H1 (cell line): ENCODE measurements around the gene ARHGAP4. TPM values are rescaled to one million over a fixed set of nuclear protein-coding genes. Genes with fewer than 3 reads are reported as not detected.

Experiments
- CTCF ChIA-PET: fragments of 300-600 bp; sonication (Branson Sonifier 250); formaldehyde crosslinking; loops from one replicate; lab custom pipeline; 2021; ENCODE audit not compliant: partially characterized antibody; lab: Charles Lee
- POLR2A ChIA-PET: fragments of 300-600 bp; sonication (Branson Sonifier 250); formaldehyde crosslinking; loops from one replicate; lab custom pipeline; 2021; ENCODE audit warnings: inconsistent platforms; ENCODE audit not compliant: partially characterized antibody; lab: Charles Lee
- DNase-seq, 2 experiments: peaks; one replicate each; pipeline versions ENCODE4 v3.0.0 to v3.0.0-alpha.2; 2010 to 2022; ENCODE audit warnings: low spot score in 2 of 2, low read depth in 1 of 2, mixed read lengths in 1 of 2
- FAIRE-seq: peaks from 2 replicates; lab custom pipeline; 2011; peaks lifted over from hg19 to GRCh38; lab: Jason Lieb, UNC
- H2AFZ ChIP-seq: 2 replicates; pipeline ENCODE4 v1.8.1; 2012; ENCODE audit warnings: low read length, inconsistent platforms
- H2AK5ac ChIP-seq: 2 replicates; pipeline ENCODE4 v1.6.1; 2013; ENCODE audit warnings: low read depth, low read length
- H2BK120ac ChIP-seq: replicated peaks from 2 replicates; pipeline ENCODE3; 2013; ENCODE audit warnings: low read depth, low read length, inconsistent platforms
- H2BK12ac ChIP-seq: 2 replicates; pipeline ENCODE4 v1.6.1; 2013; ENCODE audit warnings: low read depth, low read length
- H2BK15ac ChIP-seq: 2 replicates; pipeline ENCODE4 v1.6.1; 2013; ENCODE audit warnings: low read length
- H2BK20ac ChIP-seq: 2 replicates; pipeline ENCODE4 v1.6.1; 2013; ENCODE audit warnings: low read length
- H2BK5ac ChIP-seq: 2 replicates; pipeline ENCODE4 v1.6.1; 2013; ENCODE audit warnings: low read depth, low read length
- H3K14ac ChIP-seq: 2 replicates; pipeline ENCODE4 v1.6.1; 2013; ENCODE audit warnings: inconsistent platforms; ENCODE audit not compliant: insufficient read length
- H3K18ac ChIP-seq: 2 replicates; pipeline ENCODE4 v1.6.1; 2013; ENCODE audit warnings: low read length; ENCODE audit errors: extremely low read depth
- H3K23ac ChIP-seq: 2 replicates; pipeline ENCODE4 v1.6.1; 2013; ENCODE audit warnings: inconsistent platforms; ENCODE audit not compliant: insufficient read length
- H3K23me2 ChIP-seq: 2 replicates; pipeline ENCODE4 v1.6.1; 2013; ENCODE audit warnings: low read depth, low read length
- H3K27ac ChIP-seq: 2 replicates; pipeline ENCODE4 v1.6.1; 2011; ENCODE audit warnings: low read depth, low read length, inconsistent platforms
- H3K27me3 ChIP-seq, 4 experiments: replicated peaks in 1 of 4; 1 replicate in 1 of 4; 2 replicates in 3 of 4; pipeline versions ENCODE4 v1.6.1 to v1.8.1; 2011 to 2013; ENCODE audit warnings: low read length in 3 of 4, mild to moderate bottlenecking in 3 of 4, inconsistent platforms in 2 of 4, mixed read lengths in 2 of 4, moderate library complexity in 1 of 4; ENCODE audit not compliant: control insufficient read depth in 3 of 4, insufficient read depth in 3 of 4; ENCODE audit errors: extremely low read depth in 1 of 4
- H3K36me3 ChIP-seq, 4 experiments: 2 replicates each; pipeline versions ENCODE4 v1.6.1 to v1.8.1; 2011 to 2013; ENCODE audit warnings: mild to moderate bottlenecking in 4 of 4, low read length in 3 of 4, moderate library complexity in 2 of 4, control low read depth in 1 of 4, inconsistent platforms in 1 of 4; ENCODE audit not compliant: insufficient read depth in 4 of 4, control insufficient read depth in 2 of 4
- H3K4ac ChIP-seq: replicated peaks from 2 replicates; pipeline ENCODE3; 2013; ENCODE audit warnings: low read length, low read depth, mixed read lengths, inconsistent platforms; ENCODE audit not compliant: insufficient read length
- H3K4me1 ChIP-seq, 4 experiments: replicated peaks in 1 of 4; 1 replicate in 1 of 4; 2 replicates in 3 of 4; pipeline versions ENCODE4 v1.6.1 to v1.8.1; 2011 to 2013; ENCODE audit warnings: low read length in 3 of 4, inconsistent platforms in 2 of 4, mixed read lengths in 1 of 4; ENCODE audit not compliant: insufficient read depth in 4 of 4, control insufficient read depth in 3 of 4
- H3K4me2 ChIP-seq, 2 experiments: 2 replicates each; pipeline versions ENCODE4 v1.6.1 to v1.8.1; 2011 to 2013; ENCODE audit warnings: low read depth in 2 of 2, low read length in 2 of 2, control low read depth in 1 of 2, inconsistent platforms in 1 of 2, mild to moderate bottlenecking in 1 of 2; ENCODE audit not compliant: insufficient read depth in 1 of 2
- H3K4me3 ChIP-seq, 4 experiments: fragments of 200-600, 300-600 bp in 1 of 4; sonication (generic), shearing (Covaris generic), sonication (Bioruptor Twin) in 1 of 4; 2 replicates each; pipeline versions ENCODE4 v1.5.1 to v1.8.1; 2011 to 2016; ENCODE audit warnings: low read length in 4 of 4, low read depth in 3 of 4, control low read depth in 2 of 4, inconsistent platforms in 2 of 4, mild to moderate bottlenecking in 2 of 4, mixed read lengths in 1 of 4, moderate library complexity in 1 of 4; ENCODE audit not compliant: insufficient read depth in 2 of 4; ENCODE audit errors: extremely low read depth in 1 of 4
- H3K56ac ChIP-seq: replicated peaks from 2 replicates; pipeline ENCODE3; 2013; ENCODE audit warnings: low read depth, mild to moderate bottlenecking, mixed read lengths, low read length, inconsistent platforms; ENCODE audit not compliant: insufficient read length
- H3K79me1 ChIP-seq: 2 replicates; pipeline ENCODE4 v1.6.1; 2013; ENCODE audit warnings: low read depth, low read length, control low read depth
- H3K79me2 ChIP-seq, 2 experiments: 2 replicates each; pipeline versions ENCODE4 v1.6.1 to v1.8.1; 2012 to 2013; ENCODE audit warnings: low read length in 2 of 2, mild to moderate bottlenecking in 2 of 2, inconsistent platforms in 1 of 2; ENCODE audit not compliant: insufficient read depth in 2 of 2, control insufficient read depth in 1 of 2
- H3K9ac ChIP-seq, 4 experiments: replicated peaks in 1 of 4; 1 replicate in 1 of 4; 2 replicates in 3 of 4; pipeline versions ENCODE4 v1.6.1 to v1.8.1; 2011 to 2013; ENCODE audit warnings: low read depth in 3 of 4, low read length in 3 of 4, control low read depth in 2 of 4, mild to moderate bottlenecking in 2 of 4, moderate library complexity in 2 of 4, inconsistent platforms in 1 of 4; ENCODE audit errors: extremely low read depth in 1 of 4
- H3K9me3 ChIP-seq, 2 experiments: 2 replicates each; pipeline versions ENCODE4 v1.6.1 to v1.8.1; 2012 to 2013; ENCODE audit warnings: mild to moderate bottlenecking in 2 of 2, moderate library complexity in 2 of 2, control low read depth in 1 of 2, inconsistent platforms in 1 of 2, low read depth in 1 of 2, low read length in 1 of 2, mixed read lengths in 1 of 2; ENCODE audit not compliant: insufficient read depth in 2 of 2
- H4K20me1 ChIP-seq, 2 experiments: replicated peaks in 1 of 2; 2 replicates each; pipeline versions ENCODE3 to v1.8.1; 2011 to 2013; ENCODE audit warnings: inconsistent platforms in 2 of 2, low read length in 2 of 2, mild to moderate bottlenecking in 1 of 2; ENCODE audit not compliant: insufficient read depth in 2 of 2, control insufficient read depth in 1 of 2
- H4K5ac ChIP-seq: 2 replicates; pipeline ENCODE4 v1.6.1; 2013; ENCODE audit warnings: low read length, low read depth, mixed read lengths, inconsistent platforms; ENCODE audit not compliant: insufficient read length
- H4K8ac ChIP-seq: 2 replicates; pipeline ENCODE4 v1.8.0; 2013; ENCODE audit warnings: mild to moderate bottlenecking, moderate library complexity, low read length, inconsistent platforms; ENCODE audit not compliant: insufficient read depth; ENCODE audit errors: extremely low read depth
- H4K91ac ChIP-seq: replicated peaks from 2 replicates; pipeline ENCODE3; 2013; ENCODE audit warnings: low read length, mixed read lengths, inconsistent platforms; ENCODE audit not compliant: insufficient read length
- CBX8 ChIP-seq: fragments of 300-800, 300-1000 bp; sonication (generic); IDR thresholded peaks from 2 replicates; pipeline ENCODE4 v1.7.1; 2016; ENCODE audit warnings: low read depth, low read length, borderline replicate concordance
- CHD1 ChIP-seq: IDR thresholded peaks from 2 replicates; pipeline ENCODE4 v1.6.1; 2012; ENCODE audit warnings: low read depth, low read length, improper control_type of control experiment
- E2F6 ChIP-seq: IDR thresholded peaks from 2 replicates; pipeline ENCODE4 v1.6.1; 2012; ENCODE audit warnings: inconsistent platforms
- HDAC6 ChIP-seq: IDR thresholded peaks from one replicate; pipeline ENCODE4 v1.7.1; 2012; ENCODE audit warnings: low read depth, mild to moderate bottlenecking, inconsistent platforms, low read length, moderate library complexity
- KDM5A ChIP-seq: fragments of 200-600 bp; IDR thresholded peaks from 2 replicates; pipeline ENCODE4 v1.7.1; 2012; ENCODE audit warnings: mild to moderate bottlenecking, low read length, inconsistent platforms, mixed read lengths
- NANOG ChIP-seq: IDR thresholded peaks from 2 replicates; pipeline ENCODE4 v1.6.1; 2011; ENCODE audit warnings: low read length, low read depth, mild to moderate bottlenecking, inconsistent platforms; ENCODE audit not compliant: insufficient read depth, poor library complexity, severe bottlenecking
- RBBP5 ChIP-seq: IDR thresholded peaks from 2 replicates; pipeline ENCODE4 v1.7.1; 2012; ENCODE audit warnings: low read depth, mild to moderate bottlenecking, inconsistent platforms, low read length, moderate library complexity, borderline replicate concordance
- RFX5 ChIP-seq: IDR thresholded peaks from 2 replicates; pipeline ENCODE4 v1.6.1; 2011; ENCODE audit warnings: low read depth, low read length, improper control_type of control experiment, borderline replicate concordance
- SIN3A ChIP-seq, 2 experiments: IDR thresholded peaks in 1 of 2; conservative IDR thresholded peaks in 1 of 2; 2 replicates each; pipeline ENCODE4 v1.6.1; 2011 to 2012; ENCODE audit warnings: low read length in 2 of 2, improper control_type of control experiment in 1 of 2, low read depth in 1 of 2, mild to moderate bottlenecking in 1 of 2
- SIRT6 ChIP-seq: IDR thresholded peaks from one replicate; pipeline ENCODE4 v1.7.1; 2012; ENCODE audit warnings: low read length, inconsistent platforms
- SIX5 ChIP-seq: IDR thresholded peaks from 2 replicates; pipeline ENCODE4 v1.6.1; 2011; ENCODE audit warnings: mild to moderate bottlenecking, low read depth, low read length
- TEAD4 ChIP-seq: IDR thresholded peaks from 2 replicates; pipeline ENCODE4 v1.6.1; 2012; ENCODE audit warnings: low read depth, low read length, inconsistent platforms, mixed read lengths
- YY1 ChIP-seq: IDR thresholded peaks from 2 replicates; pipeline ENCODE4 v1.6.1; 2011; ENCODE audit warnings: low read depth, mild to moderate bottlenecking, low read length
- WGBS, 2 experiments: shearing (Covaris generic) in 1 of 2; methylation state at CpG; one replicate each; pipeline versions ENCODE4 v1.1.6 to v1.1.7; 2013 to 2015; ENCODE audit warnings: low lambda C conversion rate in 2 of 2, mixed read lengths in 2 of 2, inconsistent platforms in 1 of 2, low coverage in 1 of 2, missing lambda C conversion rate in 1 of 2; ENCODE audit not compliant: insufficient replicate concordance in 2 of 2, insufficient coverage in 1 of 2, insufficient read length in 1 of 2; ENCODE audit errors: extremely low coverage in 1 of 2, missing lambda C conversion rate in 1 of 2; 5-methylcytosine and 5-hydroxymethylcytosine counted together
- polyA plus RNA-seq, 7 experiments: library from polyadenylated mRNA; depleted of rRNA in 3 of 7; stranded (reverse) in 5 of 7; unstranded in 2 of 7; fragments of >200 nt in 5 of 7; fragments of 200-250 nt in 2 of 7; gene quantifications; 1 replicate in 5 of 7; 2 replicates in 1 of 7; 4 replicates in 1 of 7; pipeline versions ENCODE4 v1.2.1 to v1.2.3, GENCODE V29; 2011 to 2013; ENCODE audit warnings: missing spikeins in 2 of 7, mixed read lengths in 2 of 7
- total RNA-seq: library from RNA; stranded (reverse); fragmentation: NEBNext Ultra II Directional; extraction: Animal tissue kit (Norgen Biotek cat#: 25700); gene quantifications from 2 replicates; pipeline ENCODE4 v1.2.1, GENCODE V29; 2021

The ARHGAP4 gene
- total and polyA plus RNA-seq, 2 of the 8 experiments (the other 6 are each of a cell fraction or from before 2014, with no cell fraction given): 23.9 to 26.0 TPM

GRCh38 chrX:153931748-153932147, 5.7 kb upstream of the ARHGAP4 start:
- no peak overlapping the region for H4K8ac ChIP-seq
- TF ChIP-seq CBX8: no peak
- no peak for TF ChIP-seq KDM5A
- no peak for TF ChIP-seq YY1
- TF ChIP-seq RFX5: no peak
- TF ChIP-seq CHD1: no peak
- TF ChIP-seq SIX5: no peak
- TF ChIP-seq NANOG: no peak
- no peak for TF ChIP-seq SIRT6
- TF ChIP-seq RBBP5: no peak
- TF ChIP-seq SIN3A (conservative IDR thresholded peaks at IDR 0.05 in 1 of 2, IDR thresholded peaks at IDR 0.05 in 1 of 2; ENCODE audit: low read depth in 1 of 2, low read length in 2 of 2): no peak
- TF ChIP-seq E2F6: no peak
- no peak for TF ChIP-seq HDAC6
- no peak for TF ChIP-seq TEAD4
- TF ChIP-seq, all 59 proteins: peak for 0
- H2BK15ac ChIP-seq: no peak overlapping the region
- no peak overlapping the region for H2BK5ac ChIP-seq
- H4K20me1 ChIP-seq: peaks cover 0 to 3% of the 10 kb centered on the region in 2 experiments
- H2AK5ac ChIP-seq: no peak overlapping the region
- H3K4me1 ChIP-seq: peaks cover 0 to 17% (median 10%) of the 10 kb centered on the region in 4 experiments; a peak in 6 of 7 replicates
- H3K18ac ChIP-seq: no peak overlapping the region
- H4K5ac ChIP-seq: no peak overlapping the region
- H3K4me2 ChIP-seq: no peak overlapping the region
- DNase-seq (no peak), FAIRE-seq (no peak)
- no peak overlapping the region for H2BK120ac ChIP-seq
- H3K27me3 ChIP-seq: no peaks in the 10 kb centered on the region
- POLR2A ChIA-PET: interaction anchor here (14.9 kb wide), 1 partner anchor 10 kb away, joined by 231 read pairs; the partner anchor contains the start of genes NAA10 and RENBP
- H3K79me1 ChIP-seq: no peaks in the 10 kb centered on the region
- H3K27ac ChIP-seq: no peak overlapping the region
- H3K4me3 ChIP-seq: no peak overlapping the region
- no peak overlapping the region for H3K23ac ChIP-seq
- no peak overlapping the region for H2BK20ac ChIP-seq
- H3K23me2 ChIP-seq: peaks cover 11% of the 10 kb centered on the region; the same call in 1 of the 2 replicates
- H3K4ac ChIP-seq: no peak overlapping the region
- no peak overlapping the region for H2AFZ ChIP-seq
- no peaks in the 10 kb centered on the region for H3K9me3 ChIP-seq
- peaks cover 0 to 10% (median 4%) of the 10 kb centered on the region in 4 experiments; a peak in 2 of 8 replicates for H3K36me3 ChIP-seq
- no peak overlapping the region for H3K9ac ChIP-seq
- CTCF ChIA-PET: interaction anchor here (1.4 to 19.6 kb wide), 2 partner anchors 9 to 17 kb away, joined by 7 to 272 read pairs; partner anchors contain the start of gene RENBP
- WGBS, 2 experiments: 92% methylated on average over 6 of the region's 13 CpGs; no CpG with 5 or more reads in 1 of the 2 experiments
- H3K79me2 ChIP-seq: peaks cover 0 to 13% of the 10 kb centered on the region in 2 experiments; a peak in 2 of 4 replicates
- no peak overlapping the region for H4K91ac ChIP-seq
- no peak overlapping the region for H3K14ac ChIP-seq
- no peak overlapping the region for H2BK12ac ChIP-seq
- H3K56ac ChIP-seq: no peak overlapping the region
